Measurements from ENCODE around the gene TNNT1.
A peak's percentile ranks its signal among the peaks of the same experiment; 100 is the strongest.

The TNNT1 gene

DNA sequence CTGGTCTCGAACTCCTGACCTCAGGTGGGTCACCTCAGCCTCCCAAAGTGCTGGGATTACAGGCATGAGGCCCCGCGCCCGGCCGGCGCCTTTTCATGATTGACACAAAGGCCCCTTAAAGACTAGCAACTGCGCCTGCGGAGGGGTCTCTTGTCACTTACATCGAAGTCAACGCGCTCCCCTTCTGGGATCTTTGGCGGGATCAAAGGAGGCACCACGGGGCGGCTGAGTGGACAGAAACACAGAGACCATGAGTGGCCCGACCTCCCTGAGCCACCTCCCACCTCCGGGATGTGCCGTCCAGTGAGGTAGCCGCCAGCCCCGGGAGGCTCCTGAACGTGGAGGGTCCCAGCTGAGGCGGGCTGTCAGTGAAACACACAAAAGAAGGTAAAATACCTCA, 7.3 kb downstream of the TNNT1 start:
- no peak for DNase-seq (ENCODE audit: low read depth)

- no peak for DNase-seq (ENCODE audit: low read depth)
These were observed 11.1 kb downstream of the TNNT1 start for GRCh38 chr19:55137915-55138314.

DNA sequence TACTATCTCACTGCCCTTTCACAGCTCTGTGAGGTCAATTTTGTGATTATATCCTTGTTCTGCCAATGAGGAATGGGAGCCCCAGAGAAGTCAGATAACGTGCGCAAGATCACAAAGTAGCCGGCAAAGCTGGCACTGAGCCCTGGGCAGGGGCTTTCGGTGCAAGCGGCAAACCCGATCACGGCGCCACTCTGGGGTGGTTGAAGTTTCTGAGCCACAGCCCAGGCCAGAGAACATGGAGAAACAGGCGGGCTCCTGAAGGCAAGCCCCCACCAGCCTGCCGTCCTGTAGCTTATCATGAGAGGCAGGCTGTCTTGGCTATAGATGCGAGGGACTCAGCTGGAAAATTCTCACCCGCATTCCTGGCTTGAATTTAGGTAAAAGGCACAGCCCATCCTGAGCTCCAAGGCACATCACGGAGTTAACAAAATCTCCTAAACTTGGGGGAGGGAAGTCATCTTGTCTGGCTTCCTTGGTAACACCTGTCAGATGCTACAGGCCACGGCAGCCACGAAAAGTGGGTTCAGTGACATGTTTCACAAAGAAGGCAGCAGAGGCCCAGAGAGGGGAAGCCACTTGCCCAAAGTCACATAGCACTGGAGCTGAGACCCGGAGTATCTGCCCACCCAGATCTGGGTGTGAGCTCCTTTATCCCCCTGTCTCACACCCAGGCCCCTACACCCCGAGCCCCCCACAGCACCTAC, 12.5 kb downstream of the TNNT1 start:
- no peak for DNase-seq (ENCODE audit: low read depth)

- no peak for DNase-seq (ENCODE audit: low read depth)
These were observed 14.3 kb downstream of the TNNT1 start for GRCh38 chr19:55134736-55135135.

GRCh38 chr19:55133639-55134444, 15.2 kb downstream of the TNNT1 start:
- DNase-seq (ENCODE audit: low read depth) = no peak

DNA sequence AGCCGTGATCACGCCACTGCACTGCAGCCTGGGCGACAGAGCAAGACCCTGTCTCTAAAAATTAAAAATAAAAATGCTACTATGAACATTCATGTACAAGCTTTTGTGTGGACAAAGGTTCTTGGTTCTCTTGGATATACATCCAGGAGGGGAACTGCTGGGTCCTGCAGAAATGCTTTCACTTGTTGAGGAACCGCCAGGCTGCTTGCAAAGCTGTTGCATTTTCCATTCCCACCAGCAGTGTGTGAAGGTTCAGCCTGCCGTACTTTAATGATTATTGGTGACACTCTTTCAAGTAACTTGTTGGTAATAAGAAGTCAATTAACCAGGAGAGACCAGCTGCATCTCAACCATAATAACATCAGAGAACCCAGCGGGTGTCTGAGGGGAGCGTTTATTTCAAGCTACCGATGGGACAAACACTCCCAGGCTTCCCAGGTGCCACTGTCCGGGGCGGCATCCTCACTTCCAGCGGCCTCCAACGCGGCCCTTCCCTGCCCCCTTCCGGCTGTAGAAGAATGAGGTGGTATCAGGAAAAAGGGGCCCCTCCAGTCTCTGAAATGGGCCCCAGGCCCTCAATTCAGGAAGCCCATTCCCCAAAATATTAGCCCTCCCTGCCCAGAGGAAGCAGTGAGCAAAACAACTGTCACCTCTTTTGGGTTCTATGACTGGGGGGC, 16.4 kb downstream of the TNNT1 start:
- no peak for DNase-seq (ENCODE audit: low read depth)

DNA sequence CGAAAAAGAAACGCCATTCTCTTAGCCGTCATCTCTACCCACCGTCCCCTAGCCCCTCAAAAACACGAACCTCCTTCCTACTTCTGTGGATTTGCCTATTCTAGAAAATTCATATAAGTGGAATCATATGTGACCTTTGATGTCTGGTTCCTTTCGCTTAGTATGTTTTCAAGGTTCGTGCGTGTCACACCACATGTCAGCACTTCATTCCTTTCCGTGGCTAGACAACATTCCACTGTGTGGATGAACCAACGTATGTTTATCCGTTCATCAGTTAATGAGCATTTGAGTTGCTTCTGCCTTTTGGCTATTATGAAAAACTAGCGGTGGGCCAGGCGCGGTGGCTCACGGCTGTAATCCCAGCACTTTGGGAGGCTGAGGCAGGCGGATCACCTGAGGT, 17.6 kb downstream of the TNNT1 start:
- DNase-seq (ENCODE audit: low read depth) = no peak

DNA sequence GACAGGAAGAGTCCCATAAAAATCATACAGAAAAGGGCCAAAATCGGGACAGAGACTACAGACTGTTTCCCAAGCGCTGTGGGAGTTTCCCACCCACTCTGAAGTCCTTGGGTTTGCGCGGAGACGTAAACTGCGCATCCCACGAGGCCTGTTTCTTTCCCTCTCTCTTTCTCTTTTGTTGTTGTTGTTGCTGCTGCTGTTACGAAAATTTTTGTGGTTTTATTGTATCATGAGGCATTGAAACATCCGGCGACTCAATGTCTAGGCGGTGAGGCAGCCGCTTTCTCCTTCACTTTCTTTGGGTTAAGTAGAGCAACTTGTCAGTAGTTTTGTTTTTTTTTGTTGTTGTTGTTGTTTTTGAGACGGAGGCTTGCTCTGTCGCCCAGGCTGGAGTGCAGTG, 30.0 kb downstream of the TNNT1 start:
- DNase-seq (ENCODE audit: low read depth) = peak; percentile 44

- peak; percentile 61 for DNase-seq (ENCODE audit: low read depth)
These were observed 30.5 kb downstream of the TNNT1 start for GRCh38 chr19:55118401-55118991.

GRCh38 chr19:55117663-55118391, 31.2 kb downstream of the TNNT1 start:
- peak; percentile 98 for DNase-seq (ENCODE audit: low read depth)

GRCh38 chr19:55116859-55117662, 31.9 kb downstream of the TNNT1 start, which contains the start of gene PPP1R12C:
Gene PPP1R12C, minus strand, starts transcription at chr19:55117637. Its CDS starts 94 bp downstream, at chr19:55117543.
- no peak for DNase-seq (ENCODE audit: low read depth)

- peak; percentile 65 for DNase-seq (ENCODE audit: low read depth)
These were observed 32.7 kb downstream of the TNNT1 start for GRCh38 chr19:55116232-55116858.

- DNase-seq (ENCODE audit: low read depth) = peak; percentile 69
These were observed 33.5 kb downstream of the TNNT1 start for GRCh38 chr19:55115446-55116065.

GRCh38 chr19:55114566-55115145, 34.4 kb downstream of the TNNT1 start:
- no peak for DNase-seq (ENCODE audit: low read depth)

DNA sequence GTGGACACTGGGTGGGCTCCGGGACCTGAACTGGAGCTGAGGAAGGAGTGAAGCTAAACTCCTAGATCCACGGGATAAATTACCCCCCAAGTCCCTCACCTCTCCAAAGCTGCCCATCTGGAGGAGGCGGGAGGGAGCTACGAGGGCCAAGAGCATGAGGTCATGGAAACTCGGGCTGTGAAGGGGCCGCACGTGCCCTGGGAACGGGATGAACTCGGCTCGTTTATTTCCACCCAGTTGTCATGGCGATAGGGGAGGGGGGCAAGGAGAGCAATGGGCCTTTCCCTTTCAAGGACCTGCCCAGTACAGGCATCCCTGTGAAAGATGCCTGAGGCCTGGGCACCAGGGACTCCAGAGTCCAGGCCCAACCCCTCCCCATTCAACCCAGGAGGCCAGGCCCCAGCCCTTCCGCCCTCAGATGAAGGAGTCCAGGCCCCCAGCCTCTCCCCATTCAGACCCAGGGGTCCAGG, 35.4 kb downstream of the TNNT1 start:
- DNase-seq (ENCODE audit: low read depth) = peak; percentile 93

DNA sequence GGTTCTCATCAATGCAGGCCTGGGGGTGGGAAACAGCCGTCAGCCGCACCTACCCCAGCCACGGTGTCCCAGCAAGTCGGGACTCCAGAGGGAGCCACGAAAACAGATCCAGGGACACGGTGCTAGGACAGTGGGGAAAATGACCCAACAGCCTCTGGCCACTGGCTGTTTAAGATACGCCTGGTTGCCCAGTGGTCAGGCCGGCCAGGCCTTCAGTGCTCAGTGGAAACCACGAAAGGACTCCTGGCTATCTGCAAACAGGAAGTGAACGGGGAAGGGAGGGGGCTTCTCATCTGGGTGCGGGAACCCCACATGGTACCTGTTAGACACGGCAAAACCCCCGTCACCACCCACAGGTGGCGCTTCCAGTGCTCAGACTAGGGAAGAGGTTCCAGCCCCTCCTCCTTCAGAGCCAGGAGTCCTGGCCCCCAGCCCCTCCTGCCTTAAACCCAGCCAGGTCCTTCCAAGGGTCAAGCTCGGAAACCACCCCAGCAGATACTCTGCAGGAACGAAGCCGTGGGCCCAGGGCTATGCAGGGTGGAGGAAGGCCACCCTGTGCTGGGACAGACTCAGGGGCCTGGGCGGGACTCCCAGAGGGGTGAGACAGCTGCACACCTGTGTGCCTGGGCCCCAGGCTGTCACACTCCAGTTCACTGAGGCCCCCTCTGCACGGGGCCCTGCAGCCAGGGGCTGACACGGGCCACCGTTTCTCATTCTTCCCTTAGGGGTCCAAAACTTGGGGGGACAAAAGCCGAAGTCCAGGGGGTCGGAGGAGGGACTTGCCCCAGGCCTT, 36.0 kb downstream of the TNNT1 start:
- no peak for DNase-seq (ENCODE audit: low read depth)

- DNase-seq (ENCODE audit: low read depth) = no peak
These were observed 36.7 kb downstream of the TNNT1 start for GRCh38 chr19:55112246-55112776.

DNA sequence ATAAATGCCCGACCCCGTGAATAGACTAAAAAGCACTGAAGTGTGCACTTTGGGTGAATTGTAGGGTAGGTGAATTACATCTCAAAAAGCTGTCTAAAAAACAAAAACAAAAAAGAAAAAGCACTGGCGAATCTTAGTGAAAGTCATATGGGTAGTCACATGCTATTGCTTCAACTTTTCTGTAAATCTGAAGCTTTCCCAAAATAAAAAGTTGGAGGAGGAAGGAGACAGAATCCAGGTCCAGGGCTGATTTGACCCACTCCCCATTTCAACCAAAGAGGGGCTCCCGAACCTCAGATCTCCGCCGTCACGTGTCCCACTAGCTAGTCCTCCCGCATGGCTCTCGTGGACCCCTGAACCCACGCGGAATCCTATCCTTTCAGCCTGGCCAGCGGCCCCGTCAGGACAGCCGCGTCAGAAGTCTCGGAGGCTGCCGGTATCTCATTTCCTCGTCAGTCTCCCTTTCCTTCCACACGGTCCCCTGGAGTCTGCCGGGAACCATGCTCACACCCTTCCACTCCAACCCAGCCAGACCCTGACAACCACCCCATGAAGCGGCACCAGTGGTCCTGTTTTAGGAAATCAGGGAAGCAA, 37.7 kb downstream of the TNNT1 start:
- no peak for DNase-seq (ENCODE audit: low read depth)

All from amniotic epithelial cell (primary cell).